Measurements from ENCODE around the gene DTD1.

DNA sequence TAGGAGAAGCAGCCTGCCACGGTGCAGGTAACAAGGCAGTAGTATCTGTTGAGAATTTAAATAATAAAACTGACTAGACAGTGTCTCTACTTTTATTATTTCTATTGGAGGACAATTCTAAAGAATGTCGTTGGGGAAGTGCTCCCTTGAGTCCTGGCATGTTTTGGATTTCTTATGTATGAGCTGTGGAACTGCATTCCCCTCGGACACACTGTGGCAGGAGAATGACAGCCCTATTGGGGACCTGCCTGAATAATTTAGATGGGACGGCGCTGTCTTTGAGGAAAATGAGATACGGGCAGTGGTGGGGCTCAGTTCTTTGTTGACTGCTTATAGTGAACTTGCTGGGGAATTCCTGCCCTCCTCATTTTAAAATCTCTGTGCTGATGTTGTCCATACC, 223.3 kb downstream of the DTD1 start:
- TF ChIP-seq CTCF (IDR thresholded peaks at IDR 0.05; ENCODE audit: low read length) (no peak), EZH2 (IDR thresholded peaks at IDR 0.05; ENCODE audit: borderline replicate concordance, low read length) (no peak)
